ENCODE results near the gene TWNK.
"Not testable (repeated sequence)": the region's sequence is repeated elsewhere in the genome, so short reads cannot be mapped to it uniquely, and the experiment has no call there.

Gene TWNK

DNA sequence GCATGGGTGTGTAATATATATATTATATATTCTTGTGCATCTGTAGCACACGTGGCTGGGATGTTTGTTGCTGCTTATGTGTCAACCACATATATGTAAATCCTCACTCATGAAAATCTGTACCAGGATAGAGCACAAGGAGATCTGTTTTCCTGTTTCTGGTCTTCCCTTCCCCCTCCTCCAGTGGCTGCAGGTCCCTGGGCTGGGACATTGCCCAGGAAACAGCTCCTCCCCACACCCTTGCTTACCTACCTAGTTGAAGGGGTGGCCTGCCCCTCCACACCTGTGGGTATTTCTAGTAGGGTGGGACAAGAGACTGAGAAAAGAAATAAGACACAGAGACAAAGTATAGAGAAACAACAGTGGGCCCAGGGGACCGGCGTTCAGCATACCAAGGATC lies 45.9 kb downstream of the TWNK start:
- Histone ChIP-seq H3K9ac (ENCODE audit: low read length) (no peak overlapping the region), H3K4me2 (ENCODE audit: low read depth, low read length) (no peak overlapping the region), H3K9me2 (replicated peaks; ENCODE audit: insufficient read depth, low read length) (no peaks in the 10 kb centered on the region), H3K9me3 (replicated peaks; ENCODE audit: insufficient read depth, low read length) (no peaks in the 10 kb centered on the region), H2AFZ (ENCODE audit: low read length) (no peak overlapping the region), H3K27ac (ENCODE audit: low read length) (no peak overlapping the region), H3K4me3 (ENCODE audit: low read length) (no peak overlapping the region), H3K36me3 (replicated peaks; ENCODE audit: insufficient read depth, low read length) (no peaks in the 10 kb centered on the region), H3K4me1 (ENCODE audit: low read length) (peaks cover 7% of the 10 kb centered on the region; the same call in 1 of the 2 replicates), H3K79me2 (ENCODE audit: low read length) (no peaks in the 10 kb centered on the region), H3K27me3 (replicated peaks; ENCODE audit: insufficient read depth, low read length) (peaks cover 66% of the 10 kb centered on the region), H4K20me1 (ENCODE audit: insufficient read depth, low read length) (no peaks in the 10 kb centered on the region), H3F3A (ENCODE audit: insufficient read depth, low read length) (no peaks in the 10 kb centered on the region)
- no peak for TF ChIP-seq EZH2 (optimal IDR thresholded peaks at IDR 0.05; ENCODE audit: low read depth, low read length)
- no peak for TF ChIP-seq EZH2phosphoT487 (IDR thresholded peaks at IDR 0.05; ENCODE audit: low read length)
- TF ChIP-seq, protein P1, sequence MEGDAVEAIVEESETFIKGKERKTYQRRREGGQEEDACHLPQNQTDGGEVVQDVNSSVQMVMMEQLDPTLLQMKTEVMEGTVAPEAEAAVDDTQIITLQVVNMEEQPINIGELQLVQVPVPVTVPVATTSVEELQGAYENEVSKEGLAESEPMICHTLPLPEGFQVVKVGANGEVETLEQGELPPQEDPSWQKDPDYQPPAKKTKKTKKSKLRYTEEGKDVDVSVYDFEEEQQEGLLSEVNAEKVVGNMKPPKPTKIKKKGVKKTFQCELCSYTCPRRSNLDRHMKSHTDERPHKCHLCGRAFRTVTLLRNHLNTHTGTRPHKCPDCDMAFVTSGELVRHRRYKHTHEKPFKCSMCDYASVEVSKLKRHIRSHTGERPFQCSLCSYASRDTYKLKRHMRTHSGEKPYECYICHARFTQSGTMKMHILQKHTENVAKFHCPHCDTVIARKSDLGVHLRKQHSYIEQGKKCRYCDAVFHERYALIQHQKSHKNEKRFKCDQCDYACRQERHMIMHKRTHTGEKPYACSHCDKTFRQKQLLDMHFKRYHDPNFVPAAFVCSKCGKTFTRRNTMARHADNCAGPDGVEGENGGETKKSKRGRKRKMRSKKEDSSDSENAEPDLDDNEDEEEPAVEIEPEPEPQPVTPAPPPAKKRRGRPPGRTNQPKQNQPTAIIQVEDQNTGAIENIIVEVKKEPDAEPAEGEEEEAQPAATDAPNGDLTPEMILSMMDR (IDR thresholded peaks at IDR 0.05; ENCODE audit: low read length): no peak
- DNase-seq: no peak

DNA sequence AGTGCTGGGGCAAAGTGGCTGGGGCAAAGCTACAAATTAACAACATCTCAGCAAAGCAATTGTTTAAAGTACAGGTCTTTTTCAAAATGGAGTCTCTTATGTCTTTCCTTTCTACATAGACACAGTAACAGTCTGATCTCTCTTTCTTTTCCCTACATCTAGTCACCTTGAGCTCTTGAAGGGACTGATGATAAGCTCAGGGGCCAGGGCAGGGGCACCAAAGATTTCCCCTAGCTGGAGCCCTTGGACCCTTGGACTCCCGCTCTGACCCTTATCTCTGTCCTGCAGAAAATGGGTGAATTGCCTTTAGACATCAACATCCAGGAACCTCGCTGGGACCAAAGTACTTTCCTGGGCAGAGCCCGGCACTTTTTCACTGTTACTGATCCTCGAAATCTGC lies 47.1 kb downstream of the TWNK start:
- H3K27ac ChIP-seq (ENCODE audit: low read length); H4K20me1 ChIP-seq (ENCODE audit: insufficient read depth, low read length); H3K79me2 ChIP-seq (ENCODE audit: low read length); H3K9me3 ChIP-seq (replicated peaks; ENCODE audit: insufficient read depth, low read length); H3K4me2 ChIP-seq (ENCODE audit: low read depth, low read length); H3K9ac ChIP-seq (ENCODE audit: low read length); H3K36me3 ChIP-seq (replicated peaks; ENCODE audit: insufficient read depth, low read length); H2AFZ ChIP-seq (ENCODE audit: low read length); H3K9me2 ChIP-seq (replicated peaks; ENCODE audit: insufficient read depth, low read length); H3F3A ChIP-seq (ENCODE audit: insufficient read depth, low read length); H3K4me1 ChIP-seq (ENCODE audit: low read length); DNase-seq; H3K4me3 ChIP-seq (ENCODE audit: low read length): not testable (repeated sequence)
- H3K27me3 ChIP-seq (replicated peaks; ENCODE audit: insufficient read depth, low read length): peaks cover 55% of the 10 kb centered on the region

- no peaks in the 10 kb centered on the region for H4K20me1 ChIP-seq (ENCODE audit: insufficient read depth, low read length)
- no peaks in the 10 kb centered on the region for H3K36me3 ChIP-seq (replicated peaks; ENCODE audit: insufficient read depth, low read length)
- no peak overlapping the region for H2AFZ ChIP-seq (ENCODE audit: low read length)
- H3K4me1 ChIP-seq (ENCODE audit: low read length): peaks cover 13% of the 10 kb centered on the region
- no peaks in the 10 kb centered on the region for H3F3A ChIP-seq (ENCODE audit: insufficient read depth, low read length)
- H3K79me2 ChIP-seq (ENCODE audit: low read length): no peaks in the 10 kb centered on the region
- TF ChIP-seq, protein P1 (IDR thresholded peaks at IDR 0.05; ENCODE audit: low read length): no peak
- no peak for TF ChIP-seq EZH2 (optimal IDR thresholded peaks at IDR 0.05; ENCODE audit: low read depth, low read length)
- no peak for TF ChIP-seq EZH2phosphoT487 (IDR thresholded peaks at IDR 0.05; ENCODE audit: low read length)
- H3K27ac ChIP-seq (ENCODE audit: low read length): no peak overlapping the region
- H3K4me2 ChIP-seq (ENCODE audit: low read depth, low read length): no peak overlapping the region
- H3K9ac ChIP-seq (ENCODE audit: low read length): no peak overlapping the region
- H3K9me2 ChIP-seq (replicated peaks; ENCODE audit: insufficient read depth, low read length): no peaks in the 10 kb centered on the region
- peaks cover 46% of the 10 kb centered on the region for H3K27me3 ChIP-seq (replicated peaks; ENCODE audit: insufficient read depth, low read length)
- DNase-seq: no peak
- no peaks in the 10 kb centered on the region for H3K9me3 ChIP-seq (replicated peaks; ENCODE audit: insufficient read depth, low read length)
- H3K4me3 ChIP-seq (ENCODE audit: low read length): no peak overlapping the region
These were observed 48.0 kb downstream of the TWNK start for GRCh38 chr10:101035314-101035713.

DNA sequence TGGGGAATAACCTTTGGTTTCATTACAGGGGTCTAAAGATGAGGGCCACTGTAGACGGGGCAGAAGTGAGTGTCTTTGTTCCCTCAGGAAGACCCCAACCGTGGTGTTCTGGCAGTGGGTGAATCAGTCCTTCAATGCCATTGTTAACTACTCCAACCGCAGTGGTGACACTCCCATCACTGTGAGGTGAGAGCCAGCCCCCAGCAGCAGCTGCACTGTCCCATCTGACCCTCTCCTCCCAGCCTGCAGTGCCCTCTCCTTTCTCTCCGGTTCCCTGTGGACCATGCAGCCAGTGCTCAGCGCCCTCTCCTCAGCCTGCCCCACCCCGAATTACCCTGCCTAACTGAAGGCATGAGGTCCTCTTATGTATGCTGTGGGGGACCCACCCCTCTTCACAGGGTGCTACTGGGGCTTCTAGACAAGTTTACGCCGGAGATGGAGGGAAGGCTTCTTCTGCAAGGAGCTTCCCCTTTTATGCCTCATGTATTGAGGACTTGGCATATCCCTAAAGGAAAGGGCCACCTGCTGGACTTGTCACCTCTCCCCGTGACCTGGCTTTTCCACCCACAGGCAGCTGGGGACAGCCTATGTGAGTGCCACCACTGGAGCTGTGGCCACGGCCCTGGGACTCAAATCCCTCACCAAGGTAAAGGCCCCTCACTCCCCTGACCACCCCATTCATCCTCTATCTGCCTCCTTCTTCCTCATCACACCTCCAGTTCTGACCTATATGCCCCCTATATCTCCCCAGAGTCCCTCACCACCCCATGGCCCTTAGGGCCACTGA lies 48.8 kb downstream of the TWNK start:
- DNase-seq: no peak
- TF ChIP-seq, protein P1 (IDR thresholded peaks at IDR 0.05; ENCODE audit: low read length): no peak
- TF ChIP-seq EZH2 (optimal IDR thresholded peaks at IDR 0.05; ENCODE audit: low read depth, low read length): no peak
- TF ChIP-seq EZH2phosphoT487 (IDR thresholded peaks at IDR 0.05; ENCODE audit: low read length): no peak
- Histone ChIP-seq H3K36me3 (replicated peaks; ENCODE audit: insufficient read depth, low read length) (no peaks in the 10 kb centered on the region), H3K9me2 (replicated peaks; ENCODE audit: insufficient read depth, low read length) (no peaks in the 10 kb centered on the region), H3K79me2 (ENCODE audit: low read length) (no peaks in the 10 kb centered on the region), H3K9ac (ENCODE audit: low read length) (no peak overlapping the region), H3K4me3 (ENCODE audit: low read length) (no peak overlapping the region), H2AFZ (ENCODE audit: low read length) (no peak overlapping the region), H3F3A (ENCODE audit: insufficient read depth, low read length) (no peaks in the 10 kb centered on the region), H4K20me1 (ENCODE audit: insufficient read depth, low read length) (no peaks in the 10 kb centered on the region), H3K27me3 (replicated peaks; ENCODE audit: insufficient read depth, low read length) (peaks cover 44% of the 10 kb centered on the region), H3K27ac (ENCODE audit: low read length) (no peak overlapping the region), H3K9me3 (replicated peaks; ENCODE audit: insufficient read depth, low read length) (no peaks in the 10 kb centered on the region), H3K4me2 (ENCODE audit: low read depth, low read length) (no peak overlapping the region), H3K4me1 (ENCODE audit: low read length) (peaks cover 13% of the 10 kb centered on the region)

All from MM.1S (cell line).